Hepatocyte (in vitro differentiated cells): ENCODE data around the gene RANGAP1.

Experiments used
- CTCF ChIP-seq: fragments of 200-600 bp; sonication (generic); IDR thresholded peaks from 2 replicates; pipeline ENCODE4 v1.5.1; 2016; ENCODE audit warnings: antibody characterized with exemption, mild to moderate bottlenecking; ENCODE audit not compliant: poor library complexity
- EZH2 ChIP-seq: fragments of 200-600 bp; sonication (generic); IDR thresholded peaks from 2 replicates; pipeline ENCODE4 v1.6.1; 2016; ENCODE audit warnings: antibody characterized with exemption, mild to moderate bottlenecking, borderline replicate concordance
- EZH2phosphoT487 ChIP-seq: fragments of 200-600 bp; sonication (generic); IDR thresholded peaks from one replicate; pipeline ENCODE4 v1.6.1; 2018; ENCODE audit warnings: antibody characterized with exemption, mild to moderate bottlenecking, low read depth, moderate library complexity; ENCODE audit not compliant: unreplicated experiment, severe bottlenecking

GRCh38 chr22:41311487-41311886 lies 25.5 kb upstream of the RANGAP1 start:
- no peak for TF ChIP-seq CTCF
- TF ChIP-seq EZH2, result no peak
- no peak for TF ChIP-seq EZH2phosphoT487
